ENCODE measurements around the gene CSNK1E.
A peak's percentile ranks its signal among the peaks of the same experiment; 100 is the strongest.

CSNK1E gene

DNA sequence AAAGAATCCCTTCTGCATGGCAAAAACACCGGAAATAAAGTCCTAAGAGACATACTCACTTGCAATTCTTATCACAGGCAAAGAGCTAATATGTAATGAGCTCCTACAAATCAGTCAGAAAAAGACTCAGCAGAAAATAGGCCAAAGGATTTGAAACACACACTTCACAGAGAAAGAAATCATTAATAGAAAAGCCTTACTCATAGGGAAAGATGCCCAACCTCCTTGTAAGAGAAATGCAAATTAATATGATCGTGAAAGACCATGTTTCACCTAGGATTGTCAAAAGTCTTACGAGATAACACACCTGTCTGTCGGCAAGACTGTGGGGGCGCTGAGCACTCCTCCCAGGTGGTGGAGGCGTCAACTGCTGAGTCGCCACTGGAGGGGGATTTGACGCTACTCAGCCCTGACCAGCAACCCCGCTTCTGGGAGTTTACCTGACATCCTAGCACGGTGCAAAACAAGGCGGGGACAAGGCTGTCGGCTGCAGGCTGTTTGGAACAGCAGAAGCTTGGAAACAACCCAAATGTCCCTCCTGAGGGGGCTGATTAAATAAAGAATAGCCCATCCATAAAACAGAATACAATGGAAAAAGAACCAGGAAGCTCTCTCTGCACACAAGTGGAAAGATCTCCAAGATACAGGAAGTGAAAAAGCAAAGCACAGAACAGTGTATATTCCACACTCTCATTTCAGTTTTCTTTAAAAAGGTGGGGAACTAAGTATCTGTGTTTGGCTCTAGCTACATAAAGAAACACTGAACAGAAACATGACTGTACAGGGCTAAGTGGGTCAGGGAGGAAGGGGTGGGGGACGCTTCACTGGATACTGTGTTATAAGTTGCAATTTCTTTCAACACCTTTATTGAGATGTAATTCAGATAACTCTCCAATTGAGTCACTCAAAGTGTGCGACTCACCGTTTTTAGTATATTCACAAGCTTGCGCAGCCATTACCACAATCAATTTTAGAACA lies 11.5 kb downstream of the CSNK1E start:
- peak; percentile 40 to 47 for DNase-seq

DNA sequence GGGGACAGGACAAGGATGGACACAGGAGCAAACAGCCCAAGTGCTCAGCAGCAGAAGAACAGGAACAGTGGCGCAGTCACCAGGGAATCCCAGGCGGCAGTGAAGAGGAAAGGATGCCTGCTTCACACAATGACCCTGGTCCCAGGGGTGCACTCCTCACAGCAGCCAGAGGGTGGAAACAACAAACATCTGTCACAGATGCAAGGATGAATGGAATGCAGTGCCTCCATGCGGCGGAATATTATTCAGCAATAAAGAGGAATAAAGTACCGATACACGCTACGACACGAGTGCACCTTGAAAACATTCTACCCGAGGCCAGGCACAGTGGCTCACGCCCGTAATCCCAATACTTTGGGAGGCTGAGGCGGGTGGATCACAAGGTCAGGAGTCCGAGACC lies 12.7 kb downstream of the CSNK1E start:
- DNase-seq = no peak

DNA sequence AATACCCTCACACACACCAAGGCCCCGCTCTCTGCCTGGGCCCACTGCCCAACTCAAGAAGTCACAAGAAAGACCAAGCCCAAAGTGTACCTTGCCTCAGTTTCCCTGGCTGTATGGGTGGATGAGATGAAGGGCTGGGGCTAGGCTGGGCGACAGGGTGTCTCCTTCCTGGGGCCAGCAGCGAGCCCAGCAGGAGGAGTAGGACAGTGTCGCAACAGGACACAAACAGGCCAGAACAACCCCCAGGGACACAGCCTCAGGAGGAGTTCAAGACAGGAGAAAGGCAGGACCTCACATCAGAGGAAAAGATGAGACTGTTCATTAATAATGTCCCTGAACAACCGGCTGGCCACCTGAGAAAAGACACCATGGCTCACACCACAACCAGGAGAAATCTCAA lies 13.3 kb downstream of the CSNK1E start:
- no peak for DNase-seq

DNA sequence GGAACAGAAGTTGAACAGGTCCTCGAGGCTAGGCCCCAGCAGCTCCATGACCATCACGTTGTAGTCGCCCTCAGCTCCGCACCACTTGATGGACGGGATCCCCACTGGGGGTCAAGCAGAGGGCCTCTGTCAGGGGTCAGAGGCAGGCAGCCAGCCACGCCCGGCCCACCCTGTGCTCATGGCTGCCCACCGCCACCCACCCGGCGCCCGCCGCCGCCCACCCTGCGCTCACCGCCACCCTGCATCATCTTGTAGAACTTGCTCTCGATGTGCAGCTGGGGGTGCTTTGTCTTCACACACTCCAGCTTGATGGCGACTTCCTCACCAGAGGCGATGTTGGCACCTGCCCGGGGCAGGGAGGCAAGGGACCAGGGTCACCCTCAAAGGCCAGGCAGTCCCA lies 14.3 kb downstream of the CSNK1E start:
- no peak for DNase-seq

DNA sequence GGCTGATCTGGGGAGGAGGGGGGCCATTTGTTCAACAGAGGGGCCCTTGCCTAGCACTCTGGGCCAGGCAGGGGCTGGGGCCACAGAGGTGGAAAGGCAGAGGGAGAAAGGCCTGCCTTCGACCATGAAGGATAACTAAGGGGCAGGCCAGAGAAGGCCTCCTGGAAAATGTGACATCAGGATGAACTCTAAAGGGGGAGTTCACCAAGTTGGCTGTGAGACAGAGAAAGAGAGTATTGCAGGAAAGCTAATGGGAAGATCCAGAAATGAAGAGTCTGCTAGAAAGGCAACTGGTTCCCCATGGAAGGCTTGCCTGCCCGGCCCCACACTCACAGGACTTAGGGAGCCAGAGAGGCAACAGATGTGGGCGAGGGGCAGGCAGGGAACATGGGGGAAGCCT lies 16.3 kb downstream of the CSNK1E start:
- DNase-seq = no peak

DNA sequence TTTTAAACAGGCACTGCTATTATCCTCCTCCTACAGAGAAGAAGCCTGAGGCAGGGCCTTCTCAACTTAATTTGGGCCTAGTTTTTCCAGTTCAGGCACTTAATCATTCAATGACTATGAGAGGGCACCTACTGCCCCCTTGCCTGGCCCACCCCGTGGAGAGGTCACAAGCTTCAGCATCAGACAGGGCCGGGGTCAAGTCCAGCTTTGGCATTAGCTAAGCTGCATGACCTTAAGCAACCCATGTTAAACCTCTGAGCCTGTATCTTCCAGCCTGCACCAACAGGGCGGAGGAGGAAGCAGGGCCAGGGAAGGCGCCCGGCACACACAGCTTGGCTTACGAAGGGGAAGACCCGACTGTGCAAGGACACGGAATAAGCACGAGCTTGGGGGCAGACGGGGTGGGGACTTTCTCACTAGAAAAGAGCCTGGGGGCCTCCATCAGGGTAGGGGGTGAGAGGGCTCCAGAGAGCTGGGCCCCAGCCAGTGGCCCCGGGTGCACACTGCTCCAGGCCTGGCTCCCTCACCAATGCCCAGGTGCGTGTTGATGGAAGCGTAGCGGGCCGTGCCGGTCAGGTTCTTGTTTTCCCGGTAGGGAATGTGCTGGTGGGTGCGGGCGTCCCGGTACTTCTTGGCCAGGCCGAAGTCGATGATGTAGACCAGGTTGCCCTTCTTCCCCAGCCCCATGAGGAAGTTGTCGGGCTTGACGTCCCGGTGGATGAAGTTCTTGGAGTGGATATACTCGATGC lies 16.9 kb downstream of the CSNK1E start:
- DNase-seq = no peak

DNA sequence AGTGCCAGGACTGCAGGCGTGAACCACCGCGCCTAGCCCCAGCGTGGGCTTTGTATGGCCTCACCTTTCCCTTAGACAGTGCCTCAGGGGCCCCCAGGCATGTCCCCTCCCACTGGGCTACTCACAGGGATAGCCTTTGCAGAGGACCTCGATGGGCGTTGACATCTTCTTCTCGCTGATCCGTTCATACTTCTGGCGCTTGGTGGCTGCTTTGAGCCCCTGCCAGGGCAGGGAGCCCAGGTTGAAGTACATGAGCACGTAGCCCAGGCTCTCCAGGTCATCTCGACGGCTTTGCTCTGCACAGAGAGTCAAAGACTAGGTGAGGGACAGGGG lies 17.5 kb downstream of the CSNK1E start:
- no peak for DNase-seq

DNA sequence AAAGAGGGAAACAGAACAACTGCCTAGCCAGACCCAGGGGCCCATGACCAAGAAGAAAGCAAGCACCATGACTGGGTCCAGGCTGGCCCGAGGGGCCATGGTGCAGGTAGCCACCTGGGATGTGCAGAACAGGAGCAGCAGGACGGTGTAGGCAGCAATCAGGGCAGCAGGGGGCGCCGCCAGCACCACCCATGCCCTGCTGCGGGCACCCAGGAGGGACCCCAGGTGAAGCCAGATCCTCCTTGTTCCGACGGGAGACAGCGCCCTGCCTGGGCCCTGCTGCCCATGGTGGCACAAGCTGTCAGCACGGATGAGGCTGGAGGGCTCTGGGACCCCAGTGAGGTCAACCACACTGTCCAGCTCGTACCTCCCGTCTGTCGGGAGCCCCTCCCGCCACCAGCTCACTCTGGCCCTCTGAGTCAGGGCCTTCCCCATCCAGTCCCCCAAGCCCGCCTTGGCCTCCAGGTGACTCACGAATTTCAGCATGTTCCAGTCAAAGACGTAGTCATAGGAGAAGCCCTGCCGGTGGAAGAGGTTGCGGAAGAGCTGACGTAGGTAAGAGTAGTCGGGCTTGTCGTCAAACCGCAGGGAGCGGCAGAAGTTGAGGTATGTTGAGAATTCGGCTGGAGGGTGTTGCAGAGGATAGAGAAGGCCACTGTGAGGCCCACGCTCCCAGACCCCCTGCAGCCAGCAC lies 18.8 kb downstream of the CSNK1E start:
- DNase-seq = peak; percentile 31 to 38

DNA sequence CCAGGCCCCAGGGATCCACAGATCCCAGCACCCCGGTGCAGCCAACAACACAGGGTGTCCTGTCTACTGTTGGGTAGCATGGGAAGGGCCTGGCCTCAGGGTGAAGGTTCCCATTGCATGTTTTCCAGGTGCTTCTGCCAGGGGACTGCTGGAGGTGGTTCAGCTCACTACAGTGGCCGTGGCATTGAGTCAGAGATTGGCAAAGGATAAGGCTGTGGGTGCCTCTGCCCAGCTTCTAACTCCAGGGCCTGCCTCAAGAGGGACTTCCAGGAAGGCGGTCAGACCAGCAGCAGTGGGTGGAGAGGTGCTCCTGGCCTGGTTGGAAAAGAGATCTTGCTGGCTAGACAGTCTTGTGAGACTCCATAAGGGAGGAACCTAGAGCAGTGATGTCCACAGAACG lies 20.9 kb downstream of the CSNK1E start:
- DNase-seq = no peak

DNA sequence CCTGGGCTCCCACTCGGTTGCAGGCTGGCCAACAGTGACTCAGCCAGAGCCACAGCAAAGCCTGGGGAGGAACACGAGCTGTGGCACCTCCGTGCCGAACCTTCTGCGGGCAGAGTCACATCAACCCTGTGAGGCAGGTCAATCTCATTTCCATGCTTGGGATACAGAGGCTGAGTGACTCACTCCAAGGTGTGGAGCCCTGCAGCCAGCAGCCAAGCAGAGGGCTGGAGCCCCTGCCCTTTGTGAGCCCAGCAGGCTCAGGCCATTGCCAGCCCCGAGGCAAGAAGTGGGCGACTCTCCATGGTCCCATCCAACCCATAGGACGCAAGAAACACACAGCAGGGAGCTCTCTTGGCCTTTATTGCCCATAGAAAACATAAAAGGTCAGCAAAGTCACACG lies 21.4 kb downstream of the CSNK1E start:
- no peak for DNase-seq

DNA sequence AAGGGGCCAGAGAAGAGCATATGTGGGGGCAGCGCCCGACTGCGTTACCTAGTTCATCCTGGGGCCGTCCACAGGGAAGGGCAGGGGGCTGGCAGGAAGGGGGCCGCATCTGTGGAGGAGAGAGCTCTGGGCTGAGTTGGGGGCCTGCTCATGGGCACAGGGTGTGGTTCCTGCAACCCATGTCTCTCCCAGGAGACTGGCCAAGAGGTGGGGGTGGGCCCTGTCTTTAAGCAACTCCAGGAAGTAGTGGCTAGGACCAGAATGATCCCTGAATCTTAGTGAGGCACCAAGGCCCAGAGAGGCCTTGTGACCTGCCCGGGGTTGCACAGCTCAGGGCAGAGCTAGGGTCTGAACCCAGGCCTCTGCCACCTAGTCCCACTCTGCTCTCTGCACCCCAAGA lies 21.9 kb downstream of the CSNK1E start:
- no peak for DNase-seq

DNA sequence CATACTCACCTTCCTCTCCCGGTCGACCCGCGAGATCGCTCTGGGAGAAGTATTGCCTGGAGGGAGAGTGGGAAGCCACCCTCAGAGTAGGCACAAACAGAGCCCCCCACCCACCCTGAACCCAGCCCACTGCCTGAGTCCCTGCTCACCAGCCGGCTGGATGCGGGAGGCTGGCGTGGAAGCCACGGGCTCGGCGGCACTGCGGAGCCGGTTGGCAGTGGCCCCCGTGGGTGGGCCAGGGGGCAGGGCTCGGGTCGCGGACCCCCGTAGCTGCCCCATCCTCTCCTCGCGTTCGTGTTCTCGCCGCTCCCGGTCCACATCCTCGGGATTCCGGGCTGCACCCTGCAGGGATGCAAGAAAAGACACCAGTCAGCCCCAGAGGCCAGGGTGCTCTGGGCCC lies 23.0 kb downstream of the CSNK1E start:
- DNase-seq = no peak

DNA sequence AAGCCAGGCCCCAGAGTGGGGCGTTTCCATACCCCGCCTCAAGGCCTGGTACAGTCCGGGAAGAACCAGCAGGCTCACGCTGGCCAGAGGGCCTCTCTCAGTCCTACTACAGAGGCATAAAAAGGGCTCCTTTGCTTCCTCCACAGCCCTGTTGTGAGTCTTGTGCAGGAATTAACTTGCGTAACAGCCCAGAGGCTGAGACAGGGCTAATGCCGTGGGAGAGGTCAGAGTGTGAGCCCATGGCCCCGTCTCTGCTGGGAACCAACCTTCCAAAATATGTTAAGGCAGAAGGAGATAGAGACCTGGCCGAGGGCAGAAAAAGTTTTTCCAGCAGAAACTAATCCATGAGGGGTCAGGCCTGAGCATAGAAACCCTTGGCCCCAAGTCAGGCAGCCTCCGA lies 24.5 kb downstream of the CSNK1E start:
- DNase-seq = no peak

DNA sequence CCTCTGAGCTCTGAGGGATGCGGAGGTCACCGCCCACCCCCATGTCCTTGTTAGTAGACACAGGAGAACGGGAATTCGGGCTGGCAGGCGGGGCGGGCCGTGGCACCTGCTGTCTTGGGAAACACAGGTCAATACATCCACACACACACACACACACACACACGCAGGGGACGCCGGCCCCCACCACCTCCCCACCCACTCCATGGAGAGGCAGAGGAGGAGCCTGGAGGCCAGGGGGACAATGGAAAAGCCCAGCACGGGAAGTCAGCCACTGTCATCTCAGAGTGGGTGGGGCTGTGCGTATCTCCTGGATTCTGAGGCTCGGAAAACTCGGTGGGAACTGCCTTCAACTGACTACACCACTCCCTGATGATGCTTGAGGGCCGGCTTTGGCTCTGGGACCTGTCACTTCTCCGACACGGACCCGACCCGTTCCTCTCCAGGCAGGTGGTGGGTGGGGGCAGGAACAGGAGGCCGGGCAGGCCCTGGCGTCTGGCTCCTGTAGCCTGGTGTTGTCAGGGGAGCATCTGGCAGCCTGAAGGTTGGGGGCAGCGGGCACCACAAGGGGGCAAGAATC lies 25.9 kb downstream of the CSNK1E start:
- no peak for DNase-seq

DNA sequence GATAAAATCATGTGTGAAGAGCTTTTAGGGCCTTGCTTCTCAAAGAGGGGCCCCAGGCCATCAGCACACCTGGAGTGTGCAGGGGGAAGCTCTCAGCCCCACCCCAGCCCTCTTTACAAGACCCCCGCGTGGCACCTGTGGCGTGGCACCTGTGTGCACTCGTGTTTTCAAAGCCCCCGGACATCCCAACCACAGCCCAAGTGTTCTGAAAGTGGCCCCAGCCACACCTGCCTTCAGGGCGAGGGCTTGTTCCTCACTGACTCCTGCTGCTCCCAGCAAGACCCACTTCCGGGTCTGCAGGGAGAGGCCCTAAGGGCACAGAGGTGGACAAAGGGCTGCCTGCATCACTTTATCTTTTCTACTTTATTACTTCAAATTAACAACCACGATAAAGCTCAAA lies 26.9 kb downstream of the CSNK1E start:
- DNase-seq = no peak

DNA sequence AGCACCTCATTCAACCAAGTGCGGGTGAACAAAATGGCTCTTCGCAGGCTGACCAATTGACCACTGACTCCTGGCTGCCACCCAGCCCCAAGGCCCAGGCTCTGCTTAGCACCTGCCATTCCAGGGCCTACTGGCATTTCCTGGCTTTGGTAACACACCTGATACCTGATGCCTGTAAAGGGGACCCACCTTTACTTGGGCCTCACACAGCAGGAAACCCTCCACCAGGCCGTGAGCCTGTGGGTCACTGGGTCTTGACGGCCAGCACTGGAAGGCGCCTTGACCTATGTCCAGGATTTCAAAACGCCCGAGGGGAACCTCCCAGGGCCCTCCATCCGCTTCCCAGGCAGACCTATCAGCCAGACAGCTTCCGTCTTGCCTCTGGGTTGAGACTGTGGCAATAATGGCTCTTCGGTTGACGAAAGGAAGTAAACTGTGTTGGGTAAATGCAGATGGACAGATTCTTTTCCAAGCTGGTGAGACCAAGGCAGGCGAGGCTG lies 27.6 kb downstream of the CSNK1E start:
- no peak for DNase-seq

DNA sequence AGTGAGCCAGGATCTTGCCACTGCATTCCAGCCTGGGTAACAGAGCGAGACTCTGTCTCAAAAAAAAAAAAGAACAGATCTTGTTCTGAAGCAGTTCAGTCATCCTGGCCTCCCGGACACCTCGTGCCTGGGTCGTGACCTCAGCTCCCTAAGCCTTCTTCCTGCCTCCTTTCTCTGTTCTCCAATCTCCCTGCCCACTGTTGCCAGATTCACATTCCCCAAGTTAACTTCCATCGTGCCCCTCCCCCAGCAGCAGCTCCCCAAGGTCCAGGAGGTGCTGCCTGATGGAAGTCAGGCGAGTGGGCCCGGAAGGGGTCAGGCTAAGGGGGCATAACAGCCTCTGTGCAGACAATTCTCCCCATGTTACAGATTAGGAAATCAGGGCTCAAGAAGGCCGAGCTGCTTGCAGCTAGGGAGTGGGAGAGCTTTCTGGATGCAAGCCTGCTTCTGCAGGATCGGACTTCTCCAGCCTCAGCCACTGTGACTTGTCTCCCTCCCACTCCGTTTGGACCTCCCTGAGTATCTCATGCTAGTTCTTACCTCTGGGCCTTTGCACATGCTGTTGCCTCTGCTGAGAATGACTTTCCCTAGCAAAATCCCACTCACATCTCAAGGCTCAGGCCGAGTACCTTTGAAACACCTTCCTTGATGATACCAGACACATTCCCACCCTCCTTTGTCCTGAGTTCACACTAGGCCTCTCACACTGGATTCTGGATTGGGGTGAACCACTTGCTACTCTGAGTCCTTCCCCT lies 30.1 kb downstream of the CSNK1E start:
- no peak for DNase-seq

DNA sequence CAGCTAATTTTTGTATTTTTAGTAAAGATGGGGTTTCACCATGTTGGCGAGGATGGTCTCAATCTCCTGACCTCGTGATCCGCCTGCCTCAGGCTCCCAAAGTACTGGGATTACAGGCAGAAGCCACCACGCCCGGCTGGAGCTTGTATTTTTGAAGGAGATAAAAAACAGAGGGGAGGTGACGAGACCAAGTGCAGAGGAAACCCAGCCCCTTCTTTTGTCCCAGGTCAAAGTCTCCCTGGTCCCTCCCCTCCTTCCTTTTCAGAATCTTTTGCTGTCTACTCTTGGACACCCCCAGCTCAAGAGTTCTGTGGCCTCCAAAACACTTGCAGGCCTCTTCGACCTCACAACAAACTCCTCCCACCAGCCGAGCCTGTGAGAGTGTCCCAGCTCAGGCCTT lies 32.2 kb downstream of the CSNK1E start:
- DNase-seq = no peak

DNA sequence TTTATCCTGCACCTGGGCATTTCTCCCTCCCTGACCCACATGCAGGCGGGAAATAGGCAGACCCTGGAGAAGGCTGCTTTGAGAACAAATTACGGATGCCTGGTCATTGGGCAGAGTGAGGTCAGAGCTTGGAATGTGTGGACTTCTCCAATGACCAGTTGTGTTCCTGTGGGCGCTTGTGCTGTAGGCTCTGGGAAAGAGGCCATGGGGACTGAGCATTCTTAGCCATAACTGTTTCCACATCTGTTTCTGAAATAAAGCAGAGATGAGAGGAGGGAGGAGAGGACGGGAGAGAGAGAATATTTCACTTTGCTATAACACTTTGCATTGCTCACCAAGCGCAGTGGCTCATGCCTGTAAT lies 33.2 kb downstream of the CSNK1E start:
- no peak for DNase-seq

DNA sequence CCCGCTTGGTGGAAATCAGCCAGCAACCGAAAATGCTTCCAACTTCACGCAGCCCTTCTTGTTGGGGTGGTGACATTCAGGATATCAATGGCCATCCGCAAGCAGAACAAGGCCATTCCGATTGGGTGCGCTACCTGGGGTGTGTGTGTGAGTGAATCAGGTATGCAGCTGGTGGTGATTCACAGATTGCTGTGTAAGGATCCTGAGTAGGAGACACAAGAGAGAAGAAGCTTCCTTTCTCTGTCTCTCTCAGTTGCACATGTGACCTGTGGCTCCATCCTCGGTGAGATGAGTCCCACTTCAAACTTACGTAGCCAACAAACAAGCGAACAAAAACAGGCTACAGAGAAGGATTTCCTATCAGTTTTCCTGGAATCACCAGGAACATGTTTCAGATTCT lies 34.8 kb downstream of the CSNK1E start:
- DNase-seq = no peak

DNA sequence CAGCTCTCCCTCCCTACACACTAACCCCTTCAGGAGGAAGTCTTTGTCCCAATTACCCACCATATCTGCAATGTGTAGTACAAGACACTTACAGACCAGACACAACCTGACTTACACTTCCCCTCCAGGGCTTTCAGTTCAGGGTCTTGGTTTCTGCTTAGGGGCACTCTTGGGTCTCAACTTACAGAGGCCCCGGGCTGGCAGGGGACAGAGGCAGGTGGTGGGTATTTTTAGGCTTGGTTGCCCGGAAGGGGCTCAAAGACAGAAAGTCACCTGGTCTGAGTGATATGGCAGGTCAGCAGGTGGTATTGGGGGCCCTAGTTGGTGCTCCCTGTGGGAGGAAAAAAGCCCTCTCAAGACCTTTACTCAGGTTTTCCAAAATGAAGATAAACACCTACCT lies 41.1 kb downstream of the CSNK1E start:
- no peak for DNase-seq

DNA sequence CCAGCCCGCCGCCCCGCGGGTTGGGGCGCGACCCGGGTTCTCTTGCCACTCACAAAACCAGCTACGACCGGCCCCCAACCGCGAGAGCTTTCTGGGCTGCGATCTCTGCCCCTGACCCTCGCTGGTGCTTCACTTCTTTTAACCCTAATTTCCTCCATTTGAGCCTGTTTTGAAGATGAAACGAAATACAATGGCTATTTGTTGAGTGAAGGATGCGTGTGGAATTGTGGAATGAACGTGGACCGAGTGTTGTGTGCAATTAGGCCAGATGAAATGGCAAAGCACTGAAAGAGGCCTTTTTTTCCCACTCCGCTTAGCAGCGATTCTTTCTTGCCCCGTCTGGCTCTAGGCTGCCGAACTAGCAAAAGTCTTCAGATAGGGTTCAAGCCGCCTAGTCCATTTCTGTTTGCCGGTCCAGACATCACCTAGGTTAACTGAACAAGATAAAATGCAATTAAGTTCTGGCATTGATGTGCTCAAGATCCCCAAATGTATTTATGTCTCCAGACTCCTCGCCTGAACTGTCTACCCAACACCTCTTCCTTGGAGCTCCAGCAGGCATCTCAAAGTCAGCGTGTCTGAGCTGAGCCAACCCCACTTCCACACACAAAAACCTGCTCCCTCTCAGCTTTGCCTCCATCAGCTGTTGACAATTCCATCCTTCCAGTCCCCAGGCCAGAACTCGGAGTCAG lies 44.0 kb downstream of the CSNK1E start:
- DNase-seq = no peak
